ENCODE data around the gene MED13L.

Gene MED13L

DNA sequence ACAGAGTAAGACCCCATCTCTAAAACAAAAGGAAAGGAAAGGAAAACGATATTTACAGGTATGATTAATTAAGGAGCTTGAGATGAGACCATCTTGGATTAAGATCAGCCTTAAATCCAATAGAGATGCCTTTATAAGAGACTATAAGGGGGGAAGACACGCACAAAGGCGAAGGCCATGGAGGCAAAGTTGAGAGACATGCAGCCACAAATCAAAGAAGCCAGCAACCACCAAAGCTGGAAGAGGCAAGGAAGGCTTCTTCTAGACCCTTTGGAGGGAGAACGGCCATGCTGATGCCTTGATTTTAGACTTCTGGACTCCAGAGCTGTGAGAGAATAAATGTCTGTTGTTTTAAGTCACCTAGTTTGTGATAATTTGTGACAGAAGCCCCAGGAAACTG, 39.6 kb upstream of the MED13L start:
- Histone ChIP-seq H2BK15ac (replicated peaks; ENCODE audit: low read depth) (no peak overlapping the region), H3K4ac (ENCODE audit: low read depth, low read length) (no peak overlapping the region), H4K8ac (ENCODE audit: low read depth, low read length) (no peak overlapping the region), H3K4me2 (ENCODE audit: low read length) (no peak overlapping the region), H3K56ac (ENCODE audit: low read length) (no peak overlapping the region), H2AK5ac (ENCODE audit: low read length) (no peak overlapping the region), H3K9ac (ENCODE audit: low read length) (no peak overlapping the region), H4K5ac (ENCODE audit: low read length) (no peak overlapping the region), H3K27ac (ENCODE audit: low read depth, low read length) (no peak overlapping the region), H2BK5ac (ENCODE audit: low read length) (no peak overlapping the region), H3K36me3 (ENCODE audit: control insufficient read depth, insufficient read depth, low read length) (no peaks in the 10 kb centered on the region), H3K27me3 (ENCODE audit: insufficient read depth, low read length, poor library complexity) (no peaks in the 10 kb centered on the region), H3K18ac (ENCODE audit: low read length) (no peak overlapping the region), H3K4me3 (ENCODE audit: low read length) (no peak overlapping the region), H3K23ac (ENCODE audit: low read length) (no peak overlapping the region), H3K79me2 (ENCODE audit: control insufficient read depth, insufficient read depth, low read length) (no peaks in the 10 kb centered on the region), H2BK120ac (ENCODE audit: low read depth, low read length) (no peak overlapping the region), H3K4me1 (ENCODE audit: control insufficient read depth, low read depth, low read length) (no peaks in the 10 kb centered on the region), H3K79me1 (ENCODE audit: low read length) (no peaks in the 10 kb centered on the region)
- no peak for DNase-seq
- WGBS (ENCODE audit: extremely low coverage, insufficient coverage, low lambda C conversion rate): no CpG with 5 or more reads among the region's 4 CpGs

DNA sequence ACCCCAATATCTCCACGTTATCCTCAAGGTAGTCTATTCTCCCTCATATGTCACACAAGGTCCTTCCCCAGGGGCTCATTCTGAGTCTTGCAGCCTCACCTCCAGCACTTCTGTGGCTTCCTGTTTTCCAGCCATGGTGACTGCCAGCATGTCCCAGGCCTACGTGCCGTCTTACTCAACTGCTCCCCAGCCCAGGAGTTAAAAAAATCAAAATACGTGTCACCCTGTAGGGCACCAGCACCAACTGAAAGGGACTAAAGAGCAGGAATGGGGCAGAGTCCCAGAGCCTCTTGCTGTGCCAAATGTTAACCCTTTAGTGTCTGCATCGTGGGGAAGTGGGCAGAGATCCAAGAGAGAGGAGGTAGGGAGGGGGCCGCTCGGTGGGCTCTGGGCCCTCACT, 37.0 kb upstream of the MED13L start:
- Histone ChIP-seq H3K9ac (ENCODE audit: low read length) (no peak overlapping the region), H3K79me2 (ENCODE audit: control insufficient read depth, insufficient read depth, low read length) (no peaks in the 10 kb centered on the region), H3K56ac (ENCODE audit: low read length) (no peak overlapping the region), H3K18ac (ENCODE audit: low read length) (no peak overlapping the region), H3K27ac (ENCODE audit: low read depth, low read length) (no peak overlapping the region), H4K8ac (ENCODE audit: low read depth, low read length) (no peak overlapping the region), H3K23ac (ENCODE audit: low read length) (no peak overlapping the region), H3K4ac (ENCODE audit: low read depth, low read length) (no peak overlapping the region), H2AK5ac (ENCODE audit: low read length) (no peak overlapping the region), H2BK120ac (ENCODE audit: low read depth, low read length) (no peak overlapping the region), H3K4me2 (ENCODE audit: low read length) (no peak overlapping the region), H3K36me3 (ENCODE audit: control insufficient read depth, insufficient read depth, low read length) (no peaks in the 10 kb centered on the region), H3K27me3 (ENCODE audit: insufficient read depth, low read length, poor library complexity) (no peaks in the 10 kb centered on the region), H3K79me1 (ENCODE audit: low read length) (no peaks in the 10 kb centered on the region), H3K4me3 (ENCODE audit: low read length) (no peak overlapping the region), H2BK5ac (ENCODE audit: low read length) (no peak overlapping the region), H2BK15ac (replicated peaks; ENCODE audit: low read depth) (no peak overlapping the region), H3K4me1 (ENCODE audit: control insufficient read depth, low read depth, low read length) (no peaks in the 10 kb centered on the region), H4K5ac (ENCODE audit: low read length) (no peak overlapping the region)
- DNase-seq: no peak
- no CpG with 5 or more reads among the region's 7 CpGs for WGBS (ENCODE audit: extremely low coverage, insufficient coverage, low lambda C conversion rate)

DNA sequence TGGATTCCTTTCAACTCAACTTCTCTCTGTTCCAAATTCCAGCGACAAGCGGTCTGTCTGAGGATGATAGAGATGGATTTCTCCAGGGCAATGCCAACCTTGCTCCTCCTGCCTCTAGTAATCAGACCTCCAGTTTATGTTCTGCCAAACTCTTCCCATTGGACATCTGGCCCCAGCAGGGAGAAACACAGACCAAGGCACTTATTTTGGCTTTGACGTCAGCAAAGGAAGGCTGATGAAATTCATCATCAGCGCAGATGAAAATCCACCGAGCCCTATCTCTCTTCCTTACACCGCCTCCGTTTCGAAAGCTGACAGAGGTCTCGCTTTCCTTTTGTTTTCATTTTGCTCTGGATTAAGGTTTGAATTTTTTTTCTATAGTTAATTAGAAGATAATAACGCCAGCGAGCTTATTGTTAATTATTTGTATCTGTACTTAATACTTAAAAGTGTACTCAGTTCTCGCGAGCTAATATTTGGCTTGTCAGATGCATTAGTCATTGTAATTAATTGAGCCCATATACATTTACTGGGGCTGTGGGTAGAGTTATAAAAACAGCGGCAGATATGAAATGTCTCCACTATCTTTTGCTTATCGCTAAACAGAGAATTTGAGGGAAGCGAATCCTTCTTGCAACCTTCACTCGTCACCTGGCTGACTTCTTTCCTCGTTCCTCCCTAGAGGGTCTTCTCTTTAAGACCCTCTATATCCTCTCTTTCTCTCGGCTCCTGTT, 35.9 kb upstream of the MED13L start:
- H2AK5ac ChIP-seq (ENCODE audit: low read length): no peak overlapping the region
- no peak overlapping the region for H3K9ac ChIP-seq (ENCODE audit: low read length)
- DNase-seq: no peak
- no peak overlapping the region for H3K4me3 ChIP-seq (ENCODE audit: low read length)
- no peak overlapping the region for H2BK15ac ChIP-seq (replicated peaks; ENCODE audit: low read depth)
- no peak overlapping the region for H2BK5ac ChIP-seq (ENCODE audit: low read length)
- no peak overlapping the region for H4K8ac ChIP-seq (ENCODE audit: low read depth, low read length)
- no peak overlapping the region for H3K4me2 ChIP-seq (ENCODE audit: low read length)
- no CpG with 5 or more reads among the region's 19 CpGs for WGBS (ENCODE audit: extremely low coverage, insufficient coverage, low lambda C conversion rate)
- no peak overlapping the region for H3K56ac ChIP-seq (ENCODE audit: low read length)
- H4K5ac ChIP-seq (ENCODE audit: low read length): no peak overlapping the region
- no peak overlapping the region for H3K4ac ChIP-seq (ENCODE audit: low read depth, low read length)
- H3K79me1 ChIP-seq (ENCODE audit: low read length): no peaks in the 10 kb centered on the region
- H3K27me3 ChIP-seq (ENCODE audit: insufficient read depth, low read length, poor library complexity): no peaks in the 10 kb centered on the region
- no peaks in the 10 kb centered on the region for H3K79me2 ChIP-seq (ENCODE audit: control insufficient read depth, insufficient read depth, low read length)
- no peak overlapping the region for H3K18ac ChIP-seq (ENCODE audit: low read length)
- H3K27ac ChIP-seq (ENCODE audit: low read depth, low read length): no peak overlapping the region
- no peak overlapping the region for H3K23ac ChIP-seq (ENCODE audit: low read length)
- no peak overlapping the region for H2BK120ac ChIP-seq (ENCODE audit: low read depth, low read length)
- H3K4me1 ChIP-seq (ENCODE audit: control insufficient read depth, low read depth, low read length): no peaks in the 10 kb centered on the region
- H3K36me3 ChIP-seq (ENCODE audit: control insufficient read depth, insufficient read depth, low read length): no peaks in the 10 kb centered on the region

DNA sequence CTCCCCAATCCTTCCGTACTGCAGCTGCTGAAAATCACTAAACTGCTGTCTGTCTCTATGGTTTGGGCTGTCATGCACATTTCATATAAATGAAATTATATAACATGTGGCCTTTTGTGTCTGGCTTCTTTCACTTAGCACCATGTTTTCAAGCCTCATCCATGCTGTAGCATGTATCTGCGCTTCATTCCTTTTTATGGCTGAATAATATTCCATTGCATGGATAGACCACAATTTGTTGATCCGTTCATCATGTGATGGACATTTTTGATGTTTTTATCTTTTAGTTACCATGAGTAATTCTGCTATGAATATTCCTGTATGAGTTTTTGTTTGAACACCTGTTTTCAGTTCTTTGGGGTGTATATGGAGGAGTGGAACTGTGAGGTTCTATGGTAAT, 32.6 kb upstream of the MED13L start:
- H3K9ac ChIP-seq (ENCODE audit: low read length): no peak overlapping the region
- no peak overlapping the region for H2BK5ac ChIP-seq (ENCODE audit: low read length)
- H3K4me1 ChIP-seq (ENCODE audit: control insufficient read depth, low read depth, low read length): no peaks in the 10 kb centered on the region
- no peak overlapping the region for H3K4me2 ChIP-seq (ENCODE audit: low read length)
- no peak overlapping the region for H3K18ac ChIP-seq (ENCODE audit: low read length)
- H2BK15ac ChIP-seq (replicated peaks; ENCODE audit: low read depth): no peak overlapping the region
- no peak overlapping the region for H3K4ac ChIP-seq (ENCODE audit: low read depth, low read length)
- H3K79me2 ChIP-seq (ENCODE audit: control insufficient read depth, insufficient read depth, low read length): no peaks in the 10 kb centered on the region
- WGBS (ENCODE audit: extremely low coverage, insufficient coverage, low lambda C conversion rate): no CpG with 5 or more reads among the region's 3 CpGs
- H3K79me1 ChIP-seq (ENCODE audit: low read length): no peaks in the 10 kb centered on the region
- H4K8ac ChIP-seq (ENCODE audit: low read depth, low read length): no peak overlapping the region
- H3K27me3 ChIP-seq (ENCODE audit: insufficient read depth, low read length, poor library complexity): no peaks in the 10 kb centered on the region
- H3K27ac ChIP-seq (ENCODE audit: low read depth, low read length): no peak overlapping the region
- no peak overlapping the region for H4K5ac ChIP-seq (ENCODE audit: low read length)
- H2AK5ac ChIP-seq (ENCODE audit: low read length): no peak overlapping the region
- H3K23ac ChIP-seq (ENCODE audit: low read length): no peak overlapping the region
- no peaks in the 10 kb centered on the region for H3K36me3 ChIP-seq (ENCODE audit: control insufficient read depth, insufficient read depth, low read length)
- H2BK120ac ChIP-seq (ENCODE audit: low read depth, low read length): no peak overlapping the region
- no peak overlapping the region for H3K56ac ChIP-seq (ENCODE audit: low read length)
- H3K4me3 ChIP-seq (ENCODE audit: low read length): no peak overlapping the region
- DNase-seq: no peak

DNA sequence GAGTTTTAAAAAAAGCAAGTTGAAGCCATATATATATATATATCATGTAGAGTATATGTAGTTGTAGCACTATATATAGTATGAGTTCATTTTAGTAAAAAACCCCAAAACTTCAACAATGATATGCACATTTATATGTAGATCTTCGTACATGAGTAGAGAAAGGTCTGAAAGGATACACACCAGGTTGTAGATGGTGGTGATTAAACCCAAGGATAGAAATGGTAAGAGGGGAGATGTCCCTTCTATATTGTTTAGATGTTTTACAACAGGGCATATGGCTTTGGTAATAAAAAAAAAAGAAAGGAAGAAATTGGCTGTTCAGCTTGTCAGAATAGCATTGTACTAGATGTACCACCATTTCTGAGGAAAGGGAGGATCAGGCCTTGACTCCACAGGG, 31.9 kb upstream of the MED13L start:
- WGBS (ENCODE audit: extremely low coverage, insufficient coverage, low lambda C conversion rate): no CpG with 5 or more reads among the region's 1 CpG

DNA sequence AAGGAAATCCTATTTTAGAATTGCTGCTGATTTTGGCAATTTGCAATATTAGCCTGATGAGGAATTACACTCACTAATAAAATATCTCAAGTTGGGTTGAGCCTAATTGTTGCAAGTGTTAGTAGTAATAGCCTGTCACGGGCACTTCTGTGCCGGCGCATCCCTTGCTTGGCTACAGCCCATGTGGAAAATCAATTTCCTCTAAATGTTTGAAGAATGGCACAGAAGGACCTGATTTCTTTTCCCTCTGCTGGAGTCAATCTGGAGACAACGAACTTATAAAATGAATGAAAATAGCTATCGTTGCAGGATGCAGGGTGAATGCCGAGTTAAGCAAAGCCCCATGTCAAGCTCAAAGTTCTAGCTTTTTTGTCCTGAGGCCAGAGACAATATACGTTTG, 31.2 kb upstream of the MED13L start:
- no peaks in the 10 kb centered on the region for H3K4me1 ChIP-seq (ENCODE audit: control insufficient read depth, low read depth, low read length)
- H3K23ac ChIP-seq (ENCODE audit: low read length): no peak overlapping the region
- no peak overlapping the region for H2BK5ac ChIP-seq (ENCODE audit: low read length)
- H4K8ac ChIP-seq (ENCODE audit: low read depth, low read length): no peak overlapping the region
- H2AK5ac ChIP-seq (ENCODE audit: low read length): no peak overlapping the region
- no peak overlapping the region for H3K56ac ChIP-seq (ENCODE audit: low read length)
- H3K9ac ChIP-seq (ENCODE audit: low read length): no peak overlapping the region
- H3K4me3 ChIP-seq (ENCODE audit: low read length): no peak overlapping the region
- no peak for DNase-seq
- H2BK15ac ChIP-seq (replicated peaks; ENCODE audit: low read depth): no peak overlapping the region
- H2BK120ac ChIP-seq (ENCODE audit: low read depth, low read length): no peak overlapping the region
- no peaks in the 10 kb centered on the region for H3K79me2 ChIP-seq (ENCODE audit: control insufficient read depth, insufficient read depth, low read length)
- no peak overlapping the region for H3K27ac ChIP-seq (ENCODE audit: low read depth, low read length)
- no peak overlapping the region for H4K5ac ChIP-seq (ENCODE audit: low read length)
- no peaks in the 10 kb centered on the region for H3K36me3 ChIP-seq (ENCODE audit: control insufficient read depth, insufficient read depth, low read length)
- WGBS (ENCODE audit: extremely low coverage, insufficient coverage, low lambda C conversion rate): no CpG with 5 or more reads among the region's 7 CpGs
- H3K27me3 ChIP-seq (ENCODE audit: insufficient read depth, low read length, poor library complexity): no peaks in the 10 kb centered on the region
- H3K4me2 ChIP-seq (ENCODE audit: low read length): no peak overlapping the region
- H3K18ac ChIP-seq (ENCODE audit: low read length): no peak overlapping the region
- H3K4ac ChIP-seq (ENCODE audit: low read depth, low read length): no peak overlapping the region
- H3K79me1 ChIP-seq (ENCODE audit: low read length): no peaks in the 10 kb centered on the region

More for the DNA sequence above, 31.9 kb upstream of the MED13L start:
- Histone ChIP-seq H3K9ac (ENCODE audit: low read length) (no peak overlapping the region), H3K79me2 (ENCODE audit: control insufficient read depth, insufficient read depth, low read length) (no peaks in the 10 kb centered on the region), H2AK5ac (ENCODE audit: low read length) (no peak overlapping the region), H3K4me3 (ENCODE audit: low read length) (no peak overlapping the region), H4K5ac (ENCODE audit: low read length) (no peak overlapping the region), H2BK15ac (replicated peaks; ENCODE audit: low read depth) (no peak overlapping the region), H2BK5ac (ENCODE audit: low read length) (no peak overlapping the region), H3K4me2 (ENCODE audit: low read length) (no peak overlapping the region), H3K56ac (ENCODE audit: low read length) (no peak overlapping the region), H3K79me1 (ENCODE audit: low read length) (no peaks in the 10 kb centered on the region), H3K27ac (ENCODE audit: low read depth, low read length) (no peak overlapping the region), H3K23ac (ENCODE audit: low read length) (no peak overlapping the region), H3K18ac (ENCODE audit: low read length) (no peak overlapping the region), H3K27me3 (ENCODE audit: insufficient read depth, low read length, poor library complexity) (no peaks in the 10 kb centered on the region), H2BK120ac (ENCODE audit: low read depth, low read length) (no peak overlapping the region), H3K4ac (ENCODE audit: low read depth, low read length) (no peak overlapping the region), H4K8ac (ENCODE audit: low read depth, low read length) (no peak overlapping the region), H3K4me1 (ENCODE audit: control insufficient read depth, low read depth, low read length) (no peaks in the 10 kb centered on the region), H3K36me3 (ENCODE audit: control insufficient read depth, insufficient read depth, low read length) (no peaks in the 10 kb centered on the region)
- DNase-seq: no peak
